Kidney (tissue), 14 donors: ENCODE data around the gene CALHM2. TPM values are rescaled to one million over a fixed set of nuclear protein-coding genes. Genes with fewer than 3 reads are reported as not detected.

ENCODE experiments used
- DNase-seq, 5 donors: peaks; one replicate each; pipeline ENCODE4 v3.0.0-alpha.2; 2013 to 2020
- FAIRE-seq: peaks from 2 replicates; lab custom pipeline; 2012; peaks lifted over from hg19 to GRCh38; lab: Jason Lieb, UNC
- H3K27ac ChIP-seq, 2 donors: one replicate each; pipeline ENCODE4 v1.7.0; 2013; ENCODE audit warnings: low read depth in 2 of 2, low read length in 2 of 2, inconsistent platforms in 1 of 2
- H3K27me3 ChIP-seq: one replicate; pipeline ENCODE4 v1.7.1; 2013; ENCODE audit warnings: low read length, inconsistent platforms; ENCODE audit not compliant: control insufficient read depth, insufficient read depth
- H3K36me3 ChIP-seq, 3 donors: one replicate each; pipeline versions ENCODE4 v1.7.0 to v1.7.1; 2013; ENCODE audit warnings: low read length in 3 of 3, control low read depth in 1 of 3, inconsistent platforms in 1 of 3; ENCODE audit not compliant: insufficient read depth in 3 of 3, control insufficient read depth in 2 of 3
- H3K4me1 ChIP-seq, 3 donors: one replicate each; pipeline versions ENCODE4 v1.7.0 to v1.7.1; 2013; ENCODE audit warnings: low read length in 3 of 3, inconsistent platforms in 1 of 3, low read depth in 1 of 3; ENCODE audit not compliant: control insufficient read depth in 2 of 3, insufficient read depth in 2 of 3
- H3K4me3 ChIP-seq, 3 donors: one replicate each; pipeline versions ENCODE4 v1.7.0 to v1.8.1; 2013; ENCODE audit warnings: low read length in 3 of 3, control low read depth in 1 of 3, inconsistent platforms in 1 of 3
- H3K9ac ChIP-seq, 3 donors: one replicate each; pipeline versions ENCODE4 v1.7.0 to v1.7.1; 2013; ENCODE audit warnings: low read length in 3 of 3, control low read depth in 1 of 3, inconsistent platforms in 1 of 3
- H3K9me3 ChIP-seq, 3 donors: one replicate each; pipeline versions ENCODE4 v1.7.0 to v1.7.1; 2013; ENCODE audit warnings: low read length in 3 of 3, control low read depth in 1 of 3, inconsistent platforms in 1 of 3; ENCODE audit not compliant: control insufficient read depth in 2 of 3, insufficient read depth in 1 of 3
- intact Hi-C: fragments of 100-400 bp; cut with DNase I; formaldehyde crosslinking; loops from one replicate; pipeline ENCODE4 v1.11.1; 2022
- polyA plus RNA-seq: library from polyadenylated mRNA; stranded (reverse); fragments of 350-450 nt; fragmentation: Illumina TruSeq; extraction: RNeasy Lipid Tissue Mini Kit (QIAGEN cat#74804); gene quantifications from one replicate; pipeline ENCODE4 v1.2.3, GENCODE V29; 2014; ENCODE audit warnings: low read depth, low replicate concordance; ENCODE audit not compliant: insufficient read depth
- total RNA-seq: library from RNA; stranded (reverse); fragmentation: NEBNext Ultra II Directional; extraction: Animal tissue kit (Norgen Biotek cat#: 25700); gene quantifications from one replicate; pipeline ENCODE4 v1.2.1, GENCODE V29; 2021
- TF ChIP-seq, protein P1 (sequence below): IDR thresholded peaks from 3 replicates; pipeline ENCODE4 v1.5.1; 2012; ENCODE audit warnings: mild to moderate bottlenecking, moderate library complexity, borderline replicate concordance; ENCODE audit not compliant: insufficient read depth; ENCODE audit errors: extremely low read depth
- donor health status: control.
- donor health status: control.
- donor health status: control.
- donor health status: control.
- donor health status: control.
- donor health status: DM: yes; HTN: yes; CAD: no.
- donor health status: Normal renal cell carcinoma (clear cell type).

CALHM2 gene
- total and polyA plus RNA-seq, 2 donors from 2014 or later = 8.0 to 26.0 TPM

DNA sequence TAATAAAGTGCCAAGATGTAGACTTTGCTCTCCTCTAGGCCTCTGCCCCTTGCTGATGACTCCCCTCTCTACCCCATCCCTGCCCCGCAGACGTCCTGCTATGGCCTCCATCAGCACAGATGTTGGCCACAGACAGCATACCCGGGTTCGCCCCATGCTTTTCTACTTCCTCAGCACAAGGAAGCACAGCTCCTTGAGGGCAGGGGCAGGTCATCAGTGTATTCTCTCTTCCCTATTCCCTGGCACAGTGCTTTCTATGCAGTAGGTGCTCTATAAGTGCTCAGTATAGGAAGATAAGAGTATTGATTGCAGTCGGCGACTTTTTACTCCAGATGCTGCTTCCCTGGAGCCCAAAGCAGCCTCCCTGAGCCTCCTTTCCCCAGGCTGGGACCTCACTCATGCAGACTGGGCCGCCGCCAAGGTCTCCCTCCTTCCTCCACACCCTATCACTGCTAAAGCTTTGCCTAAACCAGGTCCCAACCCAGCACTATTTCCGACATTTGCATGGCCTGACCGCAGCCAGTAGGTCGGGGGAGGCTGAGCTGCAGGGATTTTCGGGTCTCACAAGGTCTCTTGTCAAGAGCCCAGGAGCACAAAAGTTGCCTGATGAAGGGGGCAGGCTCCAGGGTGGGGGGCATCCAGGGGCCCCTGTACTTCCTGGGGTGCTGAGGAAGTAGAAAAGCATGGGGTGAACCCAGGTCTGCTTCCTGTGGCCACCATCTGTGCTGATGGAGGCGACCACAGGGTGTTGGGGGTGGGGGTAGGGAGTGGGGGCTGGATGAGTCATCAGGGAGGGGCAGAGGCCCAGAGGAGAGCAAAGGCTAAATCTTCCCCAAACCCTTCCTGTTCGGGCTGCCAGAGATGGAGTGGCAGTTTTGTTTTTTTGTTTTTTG lies 18.8 kb upstream of the CALHM2 start:
- Histone ChIP-seq H3K36me3 (no peaks in the 10 kb centered on the region), H3K4me3 (no peak overlapping the region), H3K27me3 (no peaks in the 10 kb centered on the region), H3K4me1 (no peaks in the 10 kb centered on the region), H3K27ac (no peak overlapping the region), H3K9ac (no peak overlapping the region), H3K9me3 (no peaks in the 10 kb centered on the region)
- FAIRE-seq (no peak), DNase-seq (no peak)
- intact Hi-C loops = no loop called here
- TF ChIP-seq, protein P1, sequence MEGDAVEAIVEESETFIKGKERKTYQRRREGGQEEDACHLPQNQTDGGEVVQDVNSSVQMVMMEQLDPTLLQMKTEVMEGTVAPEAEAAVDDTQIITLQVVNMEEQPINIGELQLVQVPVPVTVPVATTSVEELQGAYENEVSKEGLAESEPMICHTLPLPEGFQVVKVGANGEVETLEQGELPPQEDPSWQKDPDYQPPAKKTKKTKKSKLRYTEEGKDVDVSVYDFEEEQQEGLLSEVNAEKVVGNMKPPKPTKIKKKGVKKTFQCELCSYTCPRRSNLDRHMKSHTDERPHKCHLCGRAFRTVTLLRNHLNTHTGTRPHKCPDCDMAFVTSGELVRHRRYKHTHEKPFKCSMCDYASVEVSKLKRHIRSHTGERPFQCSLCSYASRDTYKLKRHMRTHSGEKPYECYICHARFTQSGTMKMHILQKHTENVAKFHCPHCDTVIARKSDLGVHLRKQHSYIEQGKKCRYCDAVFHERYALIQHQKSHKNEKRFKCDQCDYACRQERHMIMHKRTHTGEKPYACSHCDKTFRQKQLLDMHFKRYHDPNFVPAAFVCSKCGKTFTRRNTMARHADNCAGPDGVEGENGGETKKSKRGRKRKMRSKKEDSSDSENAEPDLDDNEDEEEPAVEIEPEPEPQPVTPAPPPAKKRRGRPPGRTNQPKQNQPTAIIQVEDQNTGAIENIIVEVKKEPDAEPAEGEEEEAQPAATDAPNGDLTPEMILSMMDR = no peak

GRCh38 chr10:103469201-103469600 lies 17.0 kb upstream of the CALHM2 start:
- H3K9ac ChIP-seq = no peak overlapping the region
- H3K4me1 ChIP-seq = no peaks in the 10 kb centered on the region
- FAIRE-seq (no peak), DNase-seq (no peak)
- H3K4me3 ChIP-seq = no peak overlapping the region
- H3K9me3 ChIP-seq = no peaks in the 10 kb centered on the region
- TF ChIP-seq, protein P1 = no peak
- H3K27me3 ChIP-seq = no peaks in the 10 kb centered on the region
- H3K27ac ChIP-seq = no peak overlapping the region
- intact Hi-C loops = no loop called here
- H3K36me3 ChIP-seq = no peaks in the 10 kb centered on the region

DNA sequence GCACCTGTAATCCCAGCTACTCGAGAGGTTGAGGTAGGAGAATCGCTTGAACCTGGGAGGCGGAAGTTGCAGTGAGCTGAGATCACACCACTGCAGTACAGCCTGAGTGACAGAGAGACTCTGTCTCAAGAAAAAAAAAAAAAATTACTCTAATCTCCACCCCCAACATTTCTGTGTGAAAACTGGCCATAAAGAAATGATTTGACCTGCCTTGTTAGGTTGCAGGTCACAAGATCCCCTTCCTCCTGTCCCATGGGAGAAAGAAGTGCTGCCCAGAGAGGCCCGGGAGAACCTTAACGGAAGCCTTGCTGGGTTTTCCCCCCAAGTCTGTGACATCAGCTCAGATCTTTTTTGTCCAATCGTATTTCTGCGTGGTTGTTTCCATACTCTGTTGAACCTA lies 15.2 kb upstream of the CALHM2 start:
- H3K27ac ChIP-seq = no peak overlapping the region
- TF ChIP-seq, protein P1 = no peak
- H3K9me3 ChIP-seq = no peaks in the 10 kb centered on the region
- no peak for FAIRE-seq
- H3K9ac ChIP-seq = no peak overlapping the region
- H3K27me3 ChIP-seq = no peaks in the 10 kb centered on the region
- intact Hi-C loops = no loop called here
- H3K4me1 ChIP-seq = no peaks in the 10 kb centered on the region
- DNase-seq = no peak
- no peak overlapping the region for H3K4me3 ChIP-seq
- no peaks in the 10 kb centered on the region for H3K36me3 ChIP-seq
